Measurements from ENCODE around the gene FAM169A.

DNA sequence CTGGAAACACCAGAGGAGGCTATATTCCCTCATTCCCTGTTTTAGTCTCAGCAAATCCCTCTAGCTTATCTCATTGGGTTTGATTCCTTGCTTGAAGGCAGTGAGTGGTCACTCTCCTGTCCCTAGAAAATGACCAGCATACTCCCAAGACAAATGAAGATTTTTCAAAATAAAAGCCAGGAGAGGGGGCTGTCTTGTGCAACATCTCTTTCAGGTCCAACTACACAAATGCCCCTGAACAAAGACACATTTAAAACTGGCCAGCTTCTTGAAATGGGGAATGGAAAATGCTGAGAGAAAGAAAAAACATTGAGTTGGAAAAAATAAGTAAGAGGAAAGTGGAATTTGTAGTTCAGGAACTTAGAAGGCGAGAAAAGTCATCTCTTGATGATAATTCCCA lies 49.3 kb upstream of the FAM169A start:
- TF ChIP-seq, protein P1, sequence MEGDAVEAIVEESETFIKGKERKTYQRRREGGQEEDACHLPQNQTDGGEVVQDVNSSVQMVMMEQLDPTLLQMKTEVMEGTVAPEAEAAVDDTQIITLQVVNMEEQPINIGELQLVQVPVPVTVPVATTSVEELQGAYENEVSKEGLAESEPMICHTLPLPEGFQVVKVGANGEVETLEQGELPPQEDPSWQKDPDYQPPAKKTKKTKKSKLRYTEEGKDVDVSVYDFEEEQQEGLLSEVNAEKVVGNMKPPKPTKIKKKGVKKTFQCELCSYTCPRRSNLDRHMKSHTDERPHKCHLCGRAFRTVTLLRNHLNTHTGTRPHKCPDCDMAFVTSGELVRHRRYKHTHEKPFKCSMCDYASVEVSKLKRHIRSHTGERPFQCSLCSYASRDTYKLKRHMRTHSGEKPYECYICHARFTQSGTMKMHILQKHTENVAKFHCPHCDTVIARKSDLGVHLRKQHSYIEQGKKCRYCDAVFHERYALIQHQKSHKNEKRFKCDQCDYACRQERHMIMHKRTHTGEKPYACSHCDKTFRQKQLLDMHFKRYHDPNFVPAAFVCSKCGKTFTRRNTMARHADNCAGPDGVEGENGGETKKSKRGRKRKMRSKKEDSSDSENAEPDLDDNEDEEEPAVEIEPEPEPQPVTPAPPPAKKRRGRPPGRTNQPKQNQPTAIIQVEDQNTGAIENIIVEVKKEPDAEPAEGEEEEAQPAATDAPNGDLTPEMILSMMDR (conservative IDR thresholded peaks at IDR 0.05; ENCODE audit: low read depth in 2 of 2): no peak
- TF ChIP-seq ZNF331 (CRISPR knock-in tag; IDR thresholded peaks at IDR 0.05; ENCODE audit: low read depth) (no peak), POLR2AphosphoS5 (IDR thresholded peaks at IDR 0.05; ENCODE audit: low read depth) (no peak)

All from GM23338 (cell line).